GM21528 (cell line): ENCODE measurements around the gene CHID1.

ENCODE experiments used
- ATAC-seq: cut with Tn5 transposase; IDR thresholded peaks from one replicate; pipeline ENCODE4 v1.9.1; 2021; ENCODE audit warnings: mild to moderate bottlenecking, moderate library complexity; ENCODE audit not compliant: unreplicated experiment, low FRiP score

The CHID1 gene

DNA sequence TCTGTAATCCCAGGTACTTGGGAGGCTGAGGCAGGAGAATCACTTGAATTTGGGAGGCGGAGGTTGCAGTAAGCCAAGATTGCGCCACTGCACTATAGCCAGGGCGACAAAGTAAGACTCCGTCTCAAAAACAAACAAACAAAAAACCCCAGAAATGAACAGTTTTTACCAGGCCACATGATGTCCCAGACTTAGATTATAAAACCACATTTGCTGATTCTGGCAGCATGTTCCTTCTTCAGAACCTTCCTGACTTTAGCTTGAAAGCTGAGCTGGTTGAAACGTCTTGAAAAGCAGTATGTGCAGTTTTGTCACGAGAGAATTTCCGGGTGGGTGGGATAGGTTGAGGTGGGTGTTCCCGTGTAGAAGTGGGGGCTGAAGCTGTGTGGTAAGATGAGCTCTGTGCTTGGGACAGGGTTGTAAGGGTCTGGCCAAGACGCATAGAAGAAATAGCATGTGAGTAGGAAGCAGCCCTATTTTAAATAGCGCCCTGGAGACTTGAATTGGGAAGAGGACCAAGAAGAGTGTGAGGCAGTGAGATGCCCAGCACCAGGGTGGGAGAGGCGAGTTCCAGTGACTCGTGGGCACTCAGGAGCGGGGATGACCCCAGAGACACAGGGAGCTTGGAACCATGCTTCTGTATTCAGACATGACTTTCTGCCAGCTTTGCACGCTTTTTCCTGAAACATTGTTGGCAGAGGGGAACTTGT is 22.7 kb upstream of the CHID1 start:
- no peak for ATAC-seq

DNA sequence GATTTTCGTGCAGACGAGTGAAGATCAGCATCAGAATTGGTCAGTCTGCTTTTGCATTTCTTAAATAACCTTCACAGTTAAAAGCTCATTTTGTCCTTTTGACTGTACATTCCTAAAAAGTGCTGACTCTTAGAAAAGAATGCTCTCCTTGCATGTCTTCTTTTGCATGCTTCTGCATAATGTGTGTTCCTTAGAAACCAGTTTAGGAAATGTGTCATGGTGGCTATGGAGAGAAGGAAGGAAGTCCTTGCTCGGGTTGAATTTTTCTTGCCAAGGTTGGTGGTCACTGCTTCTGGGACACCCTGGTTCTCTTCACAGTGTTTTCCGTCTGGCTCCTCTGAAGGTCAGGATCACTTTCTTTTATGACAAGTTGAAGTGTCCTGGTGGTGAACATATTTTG is 21.8 kb upstream of the CHID1 start:
- ATAC-seq, result no peak

DNA sequence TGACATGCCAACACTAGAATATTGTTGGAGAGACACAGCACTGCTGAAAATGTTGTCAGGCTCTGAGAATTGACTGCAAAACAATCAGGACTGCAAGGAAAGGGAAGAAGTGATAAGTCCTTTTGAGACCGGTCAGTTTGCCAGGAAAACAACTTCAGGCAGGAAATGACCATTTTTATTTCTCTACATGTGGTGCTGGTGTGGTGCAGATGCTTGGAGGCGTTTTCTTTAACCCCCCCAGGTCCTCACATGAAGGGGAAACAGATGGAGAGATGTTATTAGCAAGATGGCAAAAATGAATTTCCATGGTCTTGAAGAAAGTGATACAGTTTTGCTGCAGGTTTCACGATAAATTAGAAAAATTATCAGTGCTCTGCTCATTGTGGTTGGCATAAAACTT is 20.8 kb upstream of the CHID1 start:
- no peak for ATAC-seq

DNA sequence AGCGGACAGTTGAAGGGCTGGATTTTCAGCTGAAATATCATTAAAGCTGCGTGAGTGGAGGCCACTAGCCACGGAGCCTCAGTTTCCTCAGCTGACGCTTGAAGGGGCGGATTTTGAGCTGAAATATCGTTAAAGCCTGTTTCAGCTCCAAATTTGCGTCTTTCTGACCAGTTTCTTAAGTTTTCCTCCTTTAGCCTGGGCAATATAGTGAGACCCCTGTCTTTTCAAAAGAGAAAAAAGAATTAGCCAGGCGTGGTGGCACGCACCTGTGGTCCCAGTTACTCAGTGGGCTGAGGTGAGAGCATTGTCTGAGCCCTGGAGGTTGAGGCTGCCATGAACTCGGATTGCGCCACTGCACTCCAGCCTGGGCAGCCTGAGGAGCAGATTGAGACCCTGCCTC is 18.8 kb upstream of the CHID1 start:
- no peak for ATAC-seq

DNA sequence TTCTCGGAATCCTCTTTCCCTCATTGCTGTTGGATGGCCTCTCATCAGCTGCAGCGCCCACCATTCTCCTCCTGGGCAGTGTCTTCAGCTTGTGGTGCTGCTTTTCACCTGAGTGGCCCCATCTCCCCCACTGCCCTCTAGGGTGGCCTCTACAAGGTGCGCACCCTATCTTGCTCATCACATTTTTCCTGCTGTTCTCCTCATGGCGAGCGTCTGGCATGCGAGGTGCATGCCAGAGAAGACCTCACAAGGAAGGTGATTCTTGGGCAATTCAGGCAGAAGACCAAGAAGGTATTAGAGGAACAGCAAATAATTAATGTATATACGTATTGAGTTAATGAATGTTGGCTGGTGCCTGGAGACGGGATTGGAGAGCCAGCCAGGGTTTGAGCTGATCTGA is 18.2 kb upstream of the CHID1 start:
- ATAC-seq, result no peak

DNA sequence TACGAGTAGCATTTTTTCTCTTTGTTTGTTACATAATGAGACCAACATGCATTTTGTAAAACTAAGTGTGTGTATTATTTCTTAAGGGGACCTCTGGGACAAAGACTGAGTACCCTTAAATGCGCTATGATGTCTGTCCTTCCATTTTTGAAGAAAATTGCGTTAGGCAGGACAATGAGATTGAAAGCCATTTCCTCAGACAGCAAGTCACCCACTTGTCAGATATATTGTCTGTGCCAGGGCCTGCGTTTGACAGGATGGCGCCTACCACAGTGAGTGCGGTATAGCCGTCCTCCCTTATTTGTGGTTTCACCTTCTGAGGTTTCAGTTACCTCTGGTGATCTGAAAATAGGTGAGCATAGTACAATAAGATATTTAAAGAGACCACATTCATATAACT is 17.3 kb upstream of the CHID1 start:
- ATAC-seq, result no peak

DNA sequence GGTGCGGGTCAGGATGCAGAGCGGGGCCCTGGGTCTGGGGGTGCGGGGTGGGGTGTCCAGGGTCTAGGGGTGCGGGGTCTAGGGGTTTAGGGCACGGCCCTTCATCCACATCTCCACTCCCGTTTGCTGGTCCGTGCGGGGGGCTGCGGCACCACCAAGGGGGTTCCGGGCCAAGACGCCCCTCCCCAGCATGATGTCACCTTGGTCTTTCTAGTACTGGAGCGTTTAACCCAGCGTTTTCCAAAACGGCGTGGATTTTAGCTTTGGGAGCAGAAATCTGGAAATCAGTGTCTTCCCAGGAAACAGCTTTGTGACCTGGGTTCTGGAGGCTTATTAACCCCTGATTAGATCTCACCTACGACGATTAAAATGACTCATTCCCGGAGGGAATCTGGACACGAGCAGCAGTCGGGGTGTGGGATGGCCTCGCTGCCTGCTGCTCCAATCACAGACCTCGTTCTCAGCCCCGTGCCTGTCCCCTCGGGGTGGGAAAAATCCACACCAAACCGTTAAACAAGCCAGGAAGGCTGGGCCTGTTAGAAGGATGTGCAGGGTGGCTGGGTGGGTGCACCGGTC is 15.8 kb upstream of the CHID1 start:
- no peak for ATAC-seq

DNA sequence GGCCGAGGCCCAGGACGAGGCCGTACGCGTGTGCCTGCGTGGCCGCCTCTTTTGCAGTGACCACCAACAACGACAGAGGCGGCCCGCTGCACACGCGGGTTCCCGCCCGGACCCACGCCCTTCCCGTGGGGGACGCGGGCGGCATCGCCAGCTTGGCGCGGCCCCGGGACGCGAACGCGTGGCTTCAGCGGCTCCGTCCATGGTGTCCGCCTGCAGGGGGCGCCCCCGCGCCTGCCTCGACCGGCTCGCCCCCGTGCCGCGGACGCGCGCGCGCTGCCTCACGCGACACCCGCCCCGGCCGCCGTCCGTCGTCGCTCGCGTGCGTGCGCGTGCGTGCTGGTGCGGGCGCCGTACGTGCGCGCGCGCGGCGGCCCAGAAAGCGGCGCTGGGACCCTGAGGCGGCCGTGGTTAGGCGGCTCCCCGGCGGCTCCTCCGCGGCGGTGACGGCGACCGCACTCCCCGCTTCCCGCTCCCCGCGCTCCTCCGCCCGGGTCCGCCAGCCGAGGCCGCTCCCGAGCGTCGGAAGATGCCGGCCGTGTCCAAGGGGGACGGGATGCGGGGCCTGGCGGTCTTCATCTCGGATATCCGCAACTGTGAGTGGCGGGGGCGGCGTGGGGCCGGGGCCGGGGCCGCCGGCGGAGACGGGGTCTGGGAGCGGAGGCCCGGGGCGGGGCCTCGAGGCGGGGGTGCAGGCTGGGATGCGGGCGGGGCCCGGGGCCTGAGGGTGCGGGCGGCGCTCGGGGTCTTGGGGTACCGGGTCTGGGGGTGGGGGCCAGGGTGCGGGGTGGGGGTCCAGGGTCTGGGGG is 15.1 kb upstream of the CHID1 start, which contains the start of gene AP2A2:
AP2A2 (plus strand) TSS at position 375 of the 806 bp plus-strand sequence; CDS start at position 527, 152 bp downstream.
- ATAC-seq, result peak; percentile 72

DNA sequence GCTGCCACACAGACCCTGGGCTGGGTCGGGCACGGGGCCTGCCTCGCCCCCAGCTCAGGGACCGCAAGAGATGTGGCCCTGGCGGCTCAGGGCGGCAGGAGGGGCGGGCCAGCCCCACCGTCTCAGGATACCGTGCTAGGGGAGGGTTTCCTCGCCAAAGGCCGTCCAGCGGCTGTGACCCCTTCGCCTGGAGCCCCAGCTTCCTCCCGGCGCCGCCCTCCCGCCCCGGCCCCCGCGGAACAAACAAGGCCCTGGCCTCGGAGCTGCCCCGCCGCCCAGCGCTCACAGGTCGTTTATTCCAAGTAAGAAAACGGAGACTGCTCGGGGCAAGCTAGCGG is 14.5 kb upstream of the CHID1 start:
- no peak for ATAC-seq

DNA sequence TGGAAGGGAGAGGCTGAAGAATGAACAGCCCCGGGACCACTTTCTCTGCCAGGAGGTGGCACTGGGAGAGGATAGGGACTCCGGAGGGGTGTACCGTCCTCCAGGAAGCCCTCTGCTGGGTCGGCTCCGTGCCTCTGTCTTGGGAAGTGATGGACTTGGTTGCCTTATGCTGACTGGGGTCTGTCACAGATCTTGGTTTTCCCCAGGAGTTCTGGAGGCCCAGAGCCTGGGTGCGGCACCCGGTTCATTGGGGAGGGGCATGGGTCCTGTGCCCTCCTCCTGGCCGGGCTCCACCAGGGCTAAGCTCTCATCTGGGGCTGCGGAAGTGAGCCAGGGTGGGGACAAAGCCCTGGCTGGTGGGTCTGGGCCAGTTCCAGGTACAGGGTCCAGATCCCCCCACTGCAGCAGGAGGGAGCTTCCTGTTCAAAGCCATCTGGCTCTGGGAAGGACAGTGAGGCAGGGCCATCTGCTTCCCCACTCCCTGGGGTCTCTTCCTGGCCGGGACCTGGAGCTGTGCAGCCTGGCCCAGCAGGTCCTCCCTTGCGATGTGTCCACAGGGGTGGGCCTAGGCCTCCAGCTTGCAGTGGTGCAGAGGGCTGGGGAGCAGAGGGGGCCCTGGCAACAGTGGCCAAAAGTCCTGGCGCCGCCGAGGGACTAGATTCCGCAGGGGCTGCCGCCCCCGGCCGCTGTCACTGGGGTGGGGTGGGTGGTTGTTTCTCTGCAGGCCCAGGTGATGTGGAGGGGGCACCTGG is 14.0 kb upstream of the CHID1 start:
- no peak for ATAC-seq

DNA sequence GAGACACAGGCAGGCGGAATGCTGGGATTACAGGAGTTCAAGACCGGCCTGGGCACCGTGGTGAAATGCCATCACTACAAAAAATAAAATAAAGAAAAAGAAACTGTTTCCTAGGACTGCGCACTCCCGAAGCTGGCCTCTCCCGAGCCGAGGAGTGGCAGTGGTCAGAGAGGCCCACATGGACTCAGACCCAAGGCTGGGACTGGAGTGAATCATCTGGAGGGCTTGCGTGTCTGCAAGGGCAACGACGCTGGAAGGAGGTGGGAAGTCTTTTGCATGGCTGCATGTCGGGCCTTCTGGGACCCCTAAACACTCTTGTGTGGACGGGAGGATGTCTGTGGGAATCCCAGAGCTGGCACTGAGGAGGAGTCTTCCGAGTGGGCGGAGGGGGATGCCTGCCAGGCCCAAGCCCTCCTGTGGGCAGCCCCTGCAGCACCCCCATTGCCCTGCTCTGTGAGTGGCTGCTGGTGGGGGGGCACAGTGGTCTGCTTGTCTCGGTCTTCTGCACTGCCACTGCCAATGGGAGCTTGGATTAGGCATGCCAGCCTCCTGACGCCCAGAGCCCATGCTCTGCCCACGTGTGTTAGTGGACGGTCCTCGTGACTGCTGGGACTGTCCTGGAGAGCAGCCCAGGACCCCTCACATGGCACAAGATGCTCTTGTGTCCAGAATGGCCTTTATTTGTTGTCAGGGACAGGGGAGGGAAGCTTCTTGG is 13.2 kb upstream of the CHID1 start:
- ATAC-seq, result no peak

DNA sequence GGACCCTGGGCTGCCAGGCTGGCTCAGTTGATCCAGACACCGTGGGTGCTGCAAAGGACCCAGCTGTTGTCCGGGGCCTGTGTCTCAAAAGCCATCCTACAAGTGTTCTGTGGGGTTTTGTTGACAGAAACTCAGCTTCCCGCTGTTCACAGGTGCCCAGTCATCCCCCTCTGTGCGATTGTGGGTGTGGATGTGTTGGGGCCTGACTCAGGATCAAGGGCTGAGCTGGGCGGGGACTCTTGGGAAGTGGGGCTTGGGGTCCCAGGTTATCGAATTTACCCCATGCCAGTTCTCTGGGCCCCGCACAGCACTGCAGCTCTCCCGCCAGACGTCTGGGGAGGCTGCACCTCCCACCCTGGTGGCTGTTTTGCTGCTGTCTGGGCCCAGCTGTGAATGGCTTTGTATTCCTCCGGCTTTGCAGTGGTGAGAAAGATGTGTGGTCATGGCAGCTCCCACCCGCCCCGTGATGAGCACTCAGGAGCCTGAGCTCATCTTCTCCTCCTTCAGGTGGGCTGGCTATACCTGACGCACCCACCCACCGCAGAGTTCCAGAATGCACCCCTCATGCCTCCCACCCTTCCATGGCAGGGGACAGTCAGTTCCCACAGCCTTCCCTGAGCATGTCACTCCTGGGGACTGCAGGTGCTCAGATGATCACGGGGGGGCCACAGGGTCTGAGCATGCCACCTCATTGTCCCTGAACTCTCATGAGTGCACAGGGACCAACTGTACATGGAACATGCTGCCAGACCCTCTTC is 11.5 kb upstream of the CHID1 start:
- ATAC-seq, result no peak

DNA sequence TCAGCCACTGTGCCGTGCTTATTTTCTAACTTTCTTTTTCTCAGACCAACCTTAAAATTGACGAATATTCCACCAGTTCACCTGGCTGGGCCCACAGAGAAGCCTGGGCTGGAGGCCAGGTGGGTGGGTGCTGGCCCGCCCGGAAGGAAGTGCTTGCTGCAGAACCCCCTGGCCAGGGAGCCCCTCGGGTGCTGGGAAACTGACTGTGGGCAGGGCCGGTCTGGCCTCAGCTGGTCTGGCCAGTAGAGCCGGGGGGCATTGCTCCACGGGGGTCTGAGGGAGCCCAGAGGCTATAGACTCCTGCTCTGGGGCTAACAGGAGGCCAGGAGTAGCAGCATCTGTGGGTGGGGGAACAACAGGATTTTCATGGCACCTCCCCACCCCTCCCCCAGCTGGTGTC is 6.8 kb upstream of the CHID1 start:
- no peak for ATAC-seq

DNA sequence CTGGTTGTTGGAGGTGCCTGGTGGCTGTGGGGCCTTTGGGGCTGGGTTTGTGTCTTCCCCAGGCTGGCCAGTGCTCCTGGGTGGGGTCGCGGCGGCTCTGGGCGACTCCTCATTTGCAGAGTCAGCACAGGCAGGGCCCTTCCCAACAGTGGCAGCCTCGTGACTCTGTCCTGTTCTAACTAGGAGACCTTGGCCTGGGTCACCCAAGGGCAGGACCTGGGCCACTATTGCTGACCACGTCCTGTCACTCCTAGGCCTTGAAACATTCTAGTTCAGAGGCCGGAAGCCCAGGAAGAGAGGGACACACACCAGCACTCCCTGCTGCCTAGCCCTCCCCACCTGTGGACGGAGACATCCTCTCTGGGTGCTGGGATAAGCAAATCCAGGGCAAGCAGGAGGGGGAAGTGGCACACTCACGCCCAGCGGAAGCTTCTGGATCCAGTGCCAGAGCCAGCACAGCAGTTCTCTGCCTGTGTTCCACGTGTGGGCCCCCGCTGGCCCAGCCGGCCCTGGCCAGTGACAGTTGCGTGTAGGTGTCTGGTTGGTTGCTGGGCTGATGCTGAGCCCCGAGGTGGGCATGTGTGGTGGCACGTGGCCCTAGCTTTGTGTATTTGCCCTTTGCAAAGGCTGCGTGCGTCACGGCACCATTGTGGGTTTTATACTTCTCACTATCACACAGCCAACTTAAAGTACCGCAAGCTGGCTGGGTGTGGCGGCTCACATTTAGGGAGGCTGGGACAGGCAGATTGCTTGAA is 4.3 kb upstream of the CHID1 start:
- ATAC-seq, result no peak

DNA sequence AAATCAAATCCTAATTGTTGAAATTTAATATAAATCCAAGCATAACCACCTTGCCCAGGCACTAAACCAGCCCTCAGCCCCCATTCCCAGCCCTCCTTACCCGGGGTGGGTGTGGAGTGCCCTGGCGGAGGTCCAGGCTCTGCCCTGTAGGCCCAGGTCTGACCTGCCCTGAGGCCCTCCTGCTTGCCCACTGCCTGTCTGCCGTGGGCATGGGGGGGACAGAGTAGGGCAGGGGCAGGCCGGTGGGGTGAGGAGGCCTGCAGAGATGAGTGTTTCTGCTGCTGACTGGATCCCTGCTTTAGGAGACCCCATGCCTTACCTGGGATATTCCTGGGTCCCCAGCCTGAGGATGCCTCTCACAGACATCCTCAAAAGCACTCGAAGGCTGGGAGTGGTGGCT is 3.6 kb upstream of the CHID1 start:
- ATAC-seq, result no peak

DNA sequence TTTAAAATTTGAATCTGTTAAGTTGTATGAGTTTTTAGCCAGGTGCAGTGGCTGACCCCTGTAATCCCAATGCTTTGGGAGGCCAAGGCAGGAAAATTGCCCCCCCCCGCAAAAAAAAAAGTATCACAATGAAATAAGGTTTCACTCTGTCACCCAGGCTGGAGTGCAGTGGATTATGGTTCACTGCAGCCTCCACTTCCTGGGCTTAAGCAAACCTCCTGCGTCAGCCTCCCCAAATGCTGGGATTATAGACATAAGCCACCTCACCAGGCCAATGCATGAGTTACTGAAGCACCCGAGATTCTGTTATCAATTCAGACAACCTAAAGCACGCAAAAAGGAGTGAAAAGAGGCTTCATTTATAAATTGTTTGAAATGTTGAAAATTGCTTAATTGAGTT is 2.4 kb upstream of the CHID1 start:
- ATAC-seq, result no peak

DNA sequence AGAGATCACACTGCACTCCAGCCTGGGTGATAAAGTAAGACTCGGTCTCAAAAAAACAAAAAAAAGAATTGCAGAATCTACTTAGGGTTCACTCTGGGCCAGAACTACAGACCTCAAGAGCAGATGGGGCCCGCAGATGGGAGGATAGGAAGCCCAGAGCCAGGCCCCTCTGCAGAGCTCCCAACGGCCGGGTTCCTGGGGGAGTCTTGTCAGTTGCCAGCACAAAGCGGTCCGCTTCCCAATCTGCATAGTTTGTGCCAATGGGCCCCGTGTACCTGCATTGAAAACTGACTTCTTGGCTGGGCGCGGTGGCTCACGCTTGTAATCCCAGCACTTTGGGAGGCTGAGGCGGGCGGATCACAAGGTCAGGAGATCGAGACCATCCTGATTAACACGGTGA is 1.7 kb upstream of the CHID1 start:
- ATAC-seq, result no peak

DNA sequence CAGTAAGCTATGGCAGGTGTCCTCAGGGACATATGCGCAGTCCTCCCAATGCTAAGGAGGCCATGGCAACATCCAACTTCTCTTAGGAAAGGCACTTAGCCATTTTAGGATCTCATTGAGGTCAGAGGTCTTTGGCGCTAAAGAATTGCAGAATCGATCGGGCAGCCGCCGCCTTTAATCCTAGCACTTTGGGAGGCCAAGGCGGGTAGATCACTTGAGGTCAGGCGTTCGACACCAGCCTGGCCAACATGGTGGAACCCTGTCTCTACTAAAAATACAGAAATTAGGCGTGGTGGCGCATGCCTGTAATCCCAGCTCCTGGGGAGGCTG is 1.2 kb upstream of the CHID1 start:
- ATAC-seq, result no peak
